A172 (cell line): ENCODE results near the gene COX7A2. TPM values are rescaled to one million over a fixed set of nuclear protein-coding genes. Genes with fewer than 3 reads are reported as not detected.

Experiments
- DNase-seq: peaks from one replicate; pipeline ENCODE4 v3.0.0-alpha.2; 2015; ENCODE audit warnings: low spot score
- total RNA-seq: library from RNA; depleted of rRNA; stranded (reverse); fragments of >200 nt; shearing (Covaris generic); gene quantifications from 2 replicates; pipeline ENCODE4 v1.2.3, GENCODE V29; 2014; rRNA removed

Gene COX7A2
- total RNA-seq, 1 experiment from 2014 or later = 348 TPM

DNA sequence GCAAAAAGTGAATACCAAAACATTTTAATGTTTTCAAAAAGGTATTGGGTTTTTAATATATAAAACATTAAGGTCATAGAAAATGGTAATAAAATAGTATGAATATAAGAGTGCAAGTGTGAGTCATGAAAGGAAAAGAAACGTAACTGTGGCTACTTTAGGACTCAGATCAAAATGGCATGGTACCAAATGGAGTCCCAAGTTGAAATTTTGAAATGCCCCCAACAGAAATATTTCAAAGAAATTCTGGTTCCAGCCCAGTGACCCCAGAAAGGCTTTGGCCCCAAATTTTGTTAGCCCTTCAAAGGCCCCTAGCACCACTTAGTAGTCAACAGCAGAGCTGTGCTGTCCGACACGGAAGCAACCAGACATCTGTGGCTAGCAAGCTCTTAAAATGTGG is 43.7 kb downstream of the COX7A2 start:
- DNase-seq = no peak

DNA sequence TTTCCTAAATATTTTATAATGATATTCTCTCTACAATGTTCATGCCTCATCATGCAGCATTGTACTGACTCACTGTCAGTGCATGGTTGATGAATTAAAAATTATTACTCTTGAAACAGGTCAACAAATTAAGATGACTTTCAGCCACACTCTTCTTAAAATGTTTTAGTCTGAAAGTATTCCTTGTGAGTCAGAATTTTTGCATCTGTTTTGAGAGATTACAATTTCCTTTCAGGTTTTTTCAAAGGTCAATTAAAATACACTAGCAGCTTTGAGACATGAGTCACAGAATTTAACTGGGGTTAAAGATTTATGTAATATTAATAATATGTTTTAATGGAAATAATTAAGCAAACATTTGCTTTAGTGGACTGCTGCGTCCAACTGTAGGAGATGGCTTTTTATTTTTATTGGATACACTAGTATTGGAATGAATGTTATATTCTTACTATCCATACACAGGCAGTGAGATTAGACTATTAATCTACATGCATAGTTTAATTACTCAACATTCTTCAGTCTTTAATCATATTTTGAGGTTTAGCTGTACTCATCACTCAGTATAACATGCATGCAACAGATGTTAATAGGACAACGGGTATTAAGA is 47.4 kb downstream of the COX7A2 start:
- peak; percentile 21 for DNase-seq

DNA sequence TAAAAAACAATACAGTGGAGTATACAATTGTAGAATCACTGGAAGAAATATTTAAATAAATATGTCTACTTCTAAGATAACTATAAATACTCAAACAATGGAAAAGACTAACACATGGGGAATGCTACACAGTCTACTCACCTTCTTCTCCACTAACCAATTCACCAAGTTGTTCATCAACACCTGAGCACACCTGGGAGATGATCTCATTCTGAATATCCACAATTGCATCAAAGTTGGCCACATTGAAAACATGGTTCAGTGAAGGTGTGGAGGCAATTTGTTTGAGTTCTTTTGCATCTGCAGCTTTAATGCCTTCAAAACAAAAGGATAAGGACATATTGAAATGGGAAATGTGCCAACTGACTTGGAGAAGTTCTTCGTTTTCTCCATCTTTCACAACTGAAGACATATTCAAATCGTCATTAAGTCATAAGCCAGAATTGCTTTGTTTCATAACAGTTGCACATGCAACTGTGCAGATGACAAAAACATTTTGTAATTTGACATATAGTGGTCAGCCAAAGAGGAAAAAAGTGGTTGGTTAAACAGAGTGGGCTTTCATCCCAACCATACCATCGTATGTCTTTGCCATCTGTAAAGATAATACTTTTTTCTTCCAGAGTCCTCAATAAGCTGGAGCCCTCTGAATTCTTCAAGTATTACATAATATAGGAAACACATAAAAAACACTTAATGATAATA is 55.2 kb downstream of the COX7A2 start:
- DNase-seq = no peak

Other genes starting within 250 kb of the COX7A2 start
- gene COL12A1, start 37.7 kb downstream of the COX7A2 start, total RNA-seq = 9.0 and 11.1 TPM in 2 replicates
- gene TMEM30A, start 41.0 kb upstream of the COX7A2 start, total RNA-seq = 122 and 133 TPM in 2 replicates
- 0.05 and 0.29 TPM in 2 replicates for gene FILIP1, start 250.0 kb upstream of the COX7A2 start, total RNA-seq